Stimulated activated CD4-positive, alpha-beta T cell treated with anti-CD3 and anti-CD28 coated beads, Interleukin-1b, Interleukin-23, amount 100 ng/mL, for 48 hours (primary cell): Measurements from ENCODE around the gene VEZT.

Source experiments
- DNase-seq: peaks from one replicate; pipeline ENCODE4 v3.0.0-alpha.2; 2020

VEZT gene

DNA sequence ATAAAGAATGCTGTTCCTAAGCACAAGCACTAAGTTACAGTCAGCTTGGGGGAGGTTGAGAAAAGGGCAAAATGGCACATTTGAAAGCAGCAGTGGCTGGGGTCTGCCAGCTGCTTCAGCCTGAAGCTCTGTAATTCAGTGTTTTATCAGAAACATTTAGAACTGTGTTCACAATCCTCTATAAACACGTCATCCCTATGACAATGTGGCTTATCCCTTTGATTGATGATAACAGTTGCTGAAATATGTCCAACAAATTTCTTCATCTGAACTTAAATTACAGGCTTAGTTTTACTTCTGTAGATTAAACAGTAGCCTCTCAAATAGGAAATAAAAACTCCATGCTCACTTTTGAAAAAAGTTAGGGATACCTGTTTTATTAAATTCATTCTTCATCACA lies 108.8 kb downstream of the VEZT start:
- DNase-seq: no peak

DNA sequence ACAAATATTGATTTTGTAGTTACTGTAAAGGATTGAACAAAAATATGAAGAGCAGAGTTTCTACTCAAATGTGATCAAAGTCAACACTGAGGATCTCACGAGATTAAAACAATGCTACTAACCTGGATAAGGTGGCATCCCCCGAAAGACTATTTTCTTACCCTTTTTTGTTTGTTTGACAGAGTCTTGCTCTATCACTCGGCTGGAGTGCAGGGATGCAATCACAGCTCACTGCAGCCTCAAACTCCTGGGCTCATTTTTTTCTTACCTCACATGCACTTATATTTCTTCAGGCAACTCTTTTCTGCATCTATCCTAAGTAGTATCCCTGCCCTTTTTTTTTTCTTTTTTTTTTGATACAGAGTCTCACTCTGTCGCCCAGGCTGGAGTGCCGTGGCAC lies 109.2 kb downstream of the VEZT start:
- no peak for DNase-seq

DNA sequence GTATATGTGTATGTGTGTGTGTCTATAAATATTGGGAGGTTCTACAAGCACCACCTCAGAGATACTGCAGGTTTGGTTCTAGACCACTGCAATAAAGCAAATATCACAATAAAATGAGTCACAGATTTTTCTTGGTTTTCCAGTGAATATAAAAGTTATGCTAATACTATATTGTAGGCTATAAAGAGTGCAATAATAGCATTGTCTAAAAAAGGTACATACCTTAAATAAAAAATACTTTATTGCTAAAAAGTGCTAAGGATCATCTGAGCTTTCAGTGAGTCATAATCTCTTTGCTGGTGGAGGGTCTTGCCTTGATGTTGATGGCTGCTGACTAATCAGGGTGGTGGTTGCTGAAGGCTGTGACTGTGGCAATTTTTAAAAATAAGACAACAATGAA lies 111.1 kb downstream of the VEZT start:
- no peak for DNase-seq

DNA sequence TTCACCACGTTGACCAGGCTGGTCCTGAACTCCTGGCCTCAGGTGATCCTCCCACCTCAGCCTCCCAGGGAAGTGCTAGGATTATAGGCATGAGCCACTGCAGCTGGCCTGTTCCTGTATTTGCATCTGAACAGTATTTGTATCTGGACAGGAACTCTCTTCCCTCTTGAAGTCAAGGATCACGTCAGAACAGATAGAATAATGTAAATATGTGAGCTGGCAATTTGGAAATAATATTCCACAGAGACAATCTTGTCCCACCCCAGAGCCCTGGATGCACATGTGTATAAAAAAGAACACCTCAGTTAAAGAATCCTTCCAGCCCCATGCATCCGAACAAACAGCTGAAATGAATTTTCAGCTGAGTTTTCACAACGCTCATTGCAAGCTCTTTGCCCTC lies 118.3 kb downstream of the VEZT start:
- DNase-seq: no peak

DNA sequence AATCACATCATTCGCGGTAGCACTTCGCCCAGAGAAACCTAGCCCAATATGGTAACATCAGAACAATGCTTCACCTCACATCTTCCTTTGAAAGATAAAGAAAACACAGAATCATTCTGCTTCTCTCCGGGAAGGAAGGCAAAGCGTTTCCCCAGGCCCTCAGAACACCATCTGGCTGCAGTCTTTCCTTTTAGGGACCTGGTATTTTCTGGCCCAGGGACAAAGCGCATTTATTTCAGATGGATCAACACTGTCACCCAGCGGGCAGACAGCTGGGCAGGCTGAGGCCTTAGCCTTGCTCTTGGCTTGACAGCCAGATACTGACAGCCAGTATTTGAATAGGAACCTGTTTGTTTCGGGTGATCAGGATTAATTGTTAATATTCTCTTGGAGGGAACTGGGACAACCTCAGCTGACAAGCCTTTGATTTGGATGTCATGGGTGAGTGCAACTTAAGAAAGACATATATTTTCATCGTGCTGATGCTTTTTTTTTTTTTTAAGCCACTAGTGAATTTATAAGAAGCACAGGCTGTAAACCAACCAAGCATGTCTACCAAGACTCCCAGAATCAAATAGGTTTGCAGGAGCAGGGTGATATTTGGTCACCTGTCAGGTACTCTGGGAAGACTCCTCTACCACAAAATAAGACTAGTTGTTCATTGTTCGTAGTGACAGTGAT lies 118.9 kb downstream of the VEZT start:
- DNase-seq: no peak

DNA sequence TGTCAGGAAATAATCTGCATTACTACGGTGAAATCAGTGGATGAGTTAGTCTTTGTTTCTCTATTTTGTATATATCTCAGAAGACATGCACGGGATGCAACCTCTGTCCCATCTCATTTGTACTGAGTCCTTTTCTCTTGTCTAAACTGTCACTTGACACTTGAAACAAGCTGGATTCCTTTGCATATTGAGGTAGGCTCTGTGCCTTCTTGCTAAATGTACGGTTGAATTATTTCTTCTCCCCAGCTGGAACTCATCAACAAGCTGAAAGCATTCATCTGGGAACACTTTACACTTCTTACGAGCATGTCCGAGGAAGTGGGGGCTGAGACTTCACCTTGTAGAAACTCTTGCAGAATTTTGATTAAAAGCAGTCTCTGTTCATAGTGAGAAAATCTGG lies 119.5 kb downstream of the VEZT start:
- no peak for DNase-seq

DNA sequence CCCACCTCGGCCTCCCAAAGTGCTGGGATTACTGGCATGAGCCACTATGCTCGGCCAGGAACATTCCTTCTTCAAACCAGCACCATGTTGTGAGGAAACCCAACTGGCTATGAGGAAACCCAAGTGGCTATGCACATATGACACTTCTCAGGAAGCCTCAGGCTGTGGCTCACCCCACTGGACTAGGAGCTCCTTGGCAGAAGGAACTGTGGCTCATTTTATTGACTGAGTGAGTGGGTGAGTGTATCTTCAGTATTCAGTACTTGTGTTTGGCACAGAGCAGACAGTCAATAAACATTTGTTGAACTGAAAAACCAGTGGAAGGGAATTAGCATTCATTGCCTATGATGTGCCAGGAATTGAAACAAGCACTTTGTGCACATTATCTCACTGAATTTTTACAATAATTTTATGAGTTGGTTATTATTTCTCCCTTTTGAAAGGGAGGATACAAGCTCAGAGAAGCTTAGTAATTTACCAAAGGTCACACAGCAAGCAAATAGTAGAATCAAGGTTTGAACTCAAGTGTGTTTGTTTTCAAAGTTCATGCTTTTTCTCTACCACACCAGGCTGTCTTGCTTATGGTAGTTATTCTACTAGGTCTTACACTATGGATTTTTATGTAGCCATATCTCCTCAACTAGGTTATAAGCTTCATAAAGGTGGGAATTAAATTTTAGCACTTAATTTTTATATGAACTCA lies 121.6 kb downstream of the VEZT start:
- no peak for DNase-seq

DNA sequence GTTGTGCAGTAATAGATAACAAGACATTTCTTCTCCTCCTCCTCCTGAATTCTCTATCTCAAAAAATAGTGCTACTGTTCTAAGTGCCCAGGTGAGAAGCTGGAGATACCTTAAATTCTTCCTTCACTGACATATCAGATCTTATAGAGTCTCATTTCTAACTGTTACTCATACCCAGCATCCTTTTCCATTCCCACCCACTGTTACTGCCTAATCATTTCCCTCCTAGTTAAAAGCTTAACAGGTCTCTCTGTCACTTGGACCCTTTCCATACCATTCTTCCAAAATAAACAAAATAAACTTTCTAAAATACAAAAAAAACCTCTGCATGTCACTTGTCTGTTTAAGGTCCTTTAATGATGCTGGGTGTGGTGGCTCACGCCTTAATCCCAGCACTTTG lies 124.4 kb downstream of the VEZT start:
- no peak for DNase-seq

DNA sequence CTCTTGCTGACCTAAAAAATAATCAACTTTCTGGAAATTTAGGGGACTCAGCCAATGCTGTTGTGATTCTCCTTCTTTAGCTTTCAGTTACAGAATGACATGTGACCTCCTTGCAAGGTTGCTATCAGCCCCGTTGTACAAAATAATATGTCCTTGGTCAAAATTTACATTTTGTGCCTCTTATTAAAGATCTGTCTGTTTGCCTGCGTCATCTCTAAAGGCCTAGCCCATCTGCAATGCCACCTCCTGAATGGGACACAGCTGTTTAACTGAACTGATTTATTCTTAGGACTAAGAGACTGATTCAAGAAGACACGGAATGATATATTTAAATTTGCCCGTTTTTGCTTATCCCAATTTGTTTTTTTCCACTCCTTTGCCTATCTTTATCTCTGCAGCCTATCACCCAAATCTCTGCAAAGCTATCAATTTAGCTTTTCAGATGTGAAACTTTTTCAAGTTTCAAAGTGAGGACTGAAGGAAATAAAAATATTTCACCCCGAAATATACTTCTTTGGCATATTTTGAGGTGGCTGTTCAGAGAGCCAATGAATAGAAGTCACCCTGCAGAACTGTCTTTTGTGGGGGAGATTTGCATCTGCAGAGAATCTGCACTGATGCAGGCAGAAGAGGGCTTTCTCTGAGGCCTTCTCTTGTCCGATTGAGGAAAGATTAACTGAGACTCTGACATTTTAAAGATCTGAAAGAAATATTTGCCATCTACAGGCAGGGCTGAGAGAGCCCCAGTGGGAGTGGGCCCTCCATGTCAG lies 126.0 kb downstream of the VEZT start:
- no peak for DNase-seq

DNA sequence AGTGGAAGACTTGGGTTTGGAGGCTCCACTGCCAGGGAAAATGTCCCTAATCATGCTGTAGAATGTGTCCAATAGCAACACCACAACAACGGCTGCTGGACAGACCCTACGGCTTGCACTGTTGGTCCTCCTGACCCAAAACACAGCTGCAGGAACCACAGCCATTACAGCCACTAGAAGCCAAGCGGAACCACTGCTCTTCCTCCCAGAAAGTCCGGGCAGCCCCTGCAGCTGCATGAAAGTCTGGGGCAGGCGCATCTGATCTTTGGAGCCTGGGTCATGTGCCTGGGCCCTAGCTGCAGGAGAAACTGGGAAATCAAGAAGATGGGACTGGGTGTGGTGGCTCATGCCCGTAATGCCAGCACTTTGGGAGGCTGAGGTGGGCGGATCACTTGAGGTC lies 131.7 kb downstream of the VEZT start:
- DNase-seq: no peak

DNA sequence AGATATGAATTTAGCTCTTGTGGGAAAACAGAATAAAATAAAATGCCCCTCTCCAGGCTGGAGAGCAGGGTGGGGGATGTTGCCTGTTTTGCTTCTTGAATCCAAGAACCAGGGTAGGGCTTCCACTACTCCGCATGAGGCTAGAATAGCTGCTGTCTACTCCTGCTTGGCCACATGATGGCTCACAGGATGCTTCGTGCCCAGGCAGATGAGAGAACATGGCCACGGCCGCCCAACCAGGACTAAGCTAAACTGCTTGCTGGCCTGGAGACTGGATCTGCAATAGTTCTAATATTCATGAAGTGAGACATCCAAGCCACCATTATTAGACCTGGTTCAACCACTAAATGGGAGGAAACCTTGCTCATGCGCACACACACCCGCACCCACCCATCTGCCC lies 134.1 kb downstream of the VEZT start:
- DNase-seq: no peak
